ENCODE results near the gene APLNR.

- TF ChIP-seq POLR2AphosphoS5 (IDR thresholded peaks at IDR 0.05; ENCODE audit: low read depth, low read length): no peak
- no peak for TF ChIP-seq REST (IDR thresholded peaks at IDR 0.05; ENCODE audit: insufficient read depth in 1 of 2, low read depth in 2 of 2, low read length in 2 of 2)
These were observed 12.6 kb upstream of the APLNR start for GRCh38 chr11:57249384-57250319.
